Osteoblast (primary cell): ENCODE results near the gene FAM199X. TPM values are rescaled to one million over a fixed set of nuclear protein-coding genes. Genes with fewer than 3 reads are reported as not detected.

ENCODE experiments used
- DNase-seq: peaks from one replicate; pipeline ENCODE4 v3.0.0; 2011; ENCODE audit warnings: low spot score, mixed read lengths; ENCODE audit not compliant: insufficient read length; ENCODE audit errors: missing footprints
- H2AFZ ChIP-seq: 2 replicates; pipeline ENCODE4 v1.6.0; 2011; ENCODE audit warnings: mild to moderate bottlenecking, low read length
- H3K27ac ChIP-seq: 2 replicates; pipeline ENCODE4 v1.5.1; 2011; ENCODE audit warnings: mild to moderate bottlenecking, low read depth, low read length, moderate library complexity
- H3K27me3 ChIP-seq: 2 replicates; pipeline ENCODE4 v1.6.0; 2012; ENCODE audit warnings: mild to moderate bottlenecking, control low read depth, inconsistent platforms, low read length, moderate library complexity; ENCODE audit not compliant: insufficient read depth
- H3K36me3 ChIP-seq: 2 replicates; pipeline ENCODE4 v1.5.1; 2011; ENCODE audit warnings: mild to moderate bottlenecking, low read length, control low read depth, moderate library complexity; ENCODE audit not compliant: insufficient read depth
- H3K4me1 ChIP-seq: 2 replicates; pipeline ENCODE4 v1.5.1; 2011; ENCODE audit warnings: mild to moderate bottlenecking, low read length, control low read depth, moderate library complexity; ENCODE audit not compliant: insufficient read depth
- H3K4me2 ChIP-seq: 2 replicates; pipeline ENCODE4 v1.6.0; 2011; ENCODE audit warnings: mild to moderate bottlenecking, low read length; ENCODE audit not compliant: insufficient read depth
- H3K4me3 ChIP-seq: fragments of 200-600 bp; sonication (generic); 3 replicates; pipeline ENCODE4 v1.5.1; 2012; ENCODE audit warnings: mild to moderate bottlenecking, low read length, inconsistent platforms; ENCODE audit not compliant: insufficient read depth
- H3K79me2 ChIP-seq: 2 replicates; pipeline ENCODE4 v1.6.0; 2012; ENCODE audit warnings: mild to moderate bottlenecking, low read length, control low read depth, inconsistent platforms; ENCODE audit not compliant: insufficient read depth
- H3K9me3 ChIP-seq: 2 replicates; pipeline ENCODE4 v1.5.1; 2011; ENCODE audit warnings: low read depth, low read length, control low read depth
- H4K20me1 ChIP-seq: 2 replicates; pipeline ENCODE4 v1.6.0; 2012; ENCODE audit warnings: mild to moderate bottlenecking, low read length, control low read depth; ENCODE audit not compliant: insufficient read depth
- total RNA-seq: library from RNA; depleted of rRNA; stranded (reverse); fragments of >200 nt; gene quantifications from 2 replicates; pipeline ENCODE4 v1.2.3, GENCODE V29; 2012
- TF ChIP-seq, protein P1 (sequence below): IDR thresholded peaks from 2 replicates; pipeline ENCODE4 v1.5.1; 2011; ENCODE audit warnings: mild to moderate bottlenecking, low read depth, low read length, moderate library complexity; ENCODE audit errors: extremely low read depth

FAM199X gene
- total RNA-seq, 1 donor = 22.4 TPM

DNA sequence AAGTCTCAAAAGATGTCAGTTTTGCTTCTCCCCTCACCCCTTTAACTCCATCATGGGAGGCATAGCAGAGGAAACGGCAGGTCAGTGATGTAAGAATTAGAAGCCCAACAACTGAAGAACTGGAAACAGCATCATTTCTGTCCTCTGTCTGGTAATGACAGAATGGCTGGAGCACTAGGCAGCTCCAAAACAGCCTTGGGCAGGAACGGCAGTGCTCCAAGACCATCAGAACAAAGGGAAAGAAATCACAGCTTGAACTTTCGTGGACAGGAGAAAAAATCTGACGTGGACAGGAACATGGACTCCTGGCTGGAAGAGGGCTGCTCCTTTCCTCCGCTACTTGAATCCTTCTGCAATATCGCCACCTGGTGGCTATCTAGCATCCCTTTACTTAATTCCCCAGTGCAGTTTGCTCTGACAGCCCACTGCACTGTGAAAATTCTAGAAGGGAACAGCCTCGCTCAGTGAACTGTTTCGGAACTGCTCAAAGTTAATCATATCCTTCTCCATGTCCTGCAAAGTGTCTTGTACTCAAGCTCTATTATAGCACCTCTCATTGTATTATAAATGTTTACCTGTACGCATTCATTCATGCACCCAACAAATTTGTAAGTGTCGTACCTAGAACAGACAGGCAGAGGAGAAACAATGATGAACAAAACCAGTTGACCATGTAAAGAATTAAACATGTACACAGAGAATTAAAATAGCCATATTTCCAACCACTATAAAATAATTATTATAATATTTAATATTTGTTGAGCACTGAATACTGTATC is 29.8 kb upstream of the FAM199X start:
- H3K36me3 ChIP-seq = no peaks in the 10 kb centered on the region
- TF ChIP-seq, protein P1, sequence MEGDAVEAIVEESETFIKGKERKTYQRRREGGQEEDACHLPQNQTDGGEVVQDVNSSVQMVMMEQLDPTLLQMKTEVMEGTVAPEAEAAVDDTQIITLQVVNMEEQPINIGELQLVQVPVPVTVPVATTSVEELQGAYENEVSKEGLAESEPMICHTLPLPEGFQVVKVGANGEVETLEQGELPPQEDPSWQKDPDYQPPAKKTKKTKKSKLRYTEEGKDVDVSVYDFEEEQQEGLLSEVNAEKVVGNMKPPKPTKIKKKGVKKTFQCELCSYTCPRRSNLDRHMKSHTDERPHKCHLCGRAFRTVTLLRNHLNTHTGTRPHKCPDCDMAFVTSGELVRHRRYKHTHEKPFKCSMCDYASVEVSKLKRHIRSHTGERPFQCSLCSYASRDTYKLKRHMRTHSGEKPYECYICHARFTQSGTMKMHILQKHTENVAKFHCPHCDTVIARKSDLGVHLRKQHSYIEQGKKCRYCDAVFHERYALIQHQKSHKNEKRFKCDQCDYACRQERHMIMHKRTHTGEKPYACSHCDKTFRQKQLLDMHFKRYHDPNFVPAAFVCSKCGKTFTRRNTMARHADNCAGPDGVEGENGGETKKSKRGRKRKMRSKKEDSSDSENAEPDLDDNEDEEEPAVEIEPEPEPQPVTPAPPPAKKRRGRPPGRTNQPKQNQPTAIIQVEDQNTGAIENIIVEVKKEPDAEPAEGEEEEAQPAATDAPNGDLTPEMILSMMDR = peak; percentile 80
- peak overlapping the region; percentile 88 for H3K4me2 ChIP-seq
- H2AFZ ChIP-seq = peak overlapping the region; percentile 91
- peak overlapping the region; percentile 72 for H3K4me3 ChIP-seq
- H3K9me3 ChIP-seq = no peaks in the 10 kb centered on the region
- H3K27ac ChIP-seq = peak overlapping the region; percentile 61
- no peaks in the 10 kb centered on the region for H3K79me2 ChIP-seq
- H3K27me3 ChIP-seq = no peaks in the 10 kb centered on the region
- DNase-seq = peak; percentile 71
- H4K20me1 ChIP-seq = no peaks in the 10 kb centered on the region
- H3K4me1 ChIP-seq = no peaks in the 10 kb centered on the region

DNA sequence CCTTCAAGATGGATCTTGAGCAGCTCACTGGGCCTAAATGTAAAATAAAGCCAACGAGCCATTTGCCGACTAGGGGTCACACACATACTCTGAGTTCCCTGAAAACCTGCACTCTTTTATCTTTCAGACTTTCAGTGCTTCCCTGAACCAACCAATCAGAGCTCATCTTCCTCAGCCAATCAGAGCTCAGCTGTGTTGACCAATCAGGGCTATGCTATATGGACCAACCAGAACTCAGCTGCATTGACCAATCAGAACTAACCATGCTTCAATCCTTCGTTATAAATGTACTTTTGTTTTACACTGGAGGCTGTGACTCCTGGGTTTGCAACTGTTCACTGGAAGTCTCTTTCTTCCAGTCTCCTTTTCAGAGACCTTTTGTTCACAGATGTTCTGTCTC is 28.8 kb upstream of the FAM199X start:
- no peaks in the 10 kb centered on the region for H3K4me1 ChIP-seq
- no peaks in the 10 kb centered on the region for H3K9me3 ChIP-seq

DNA sequence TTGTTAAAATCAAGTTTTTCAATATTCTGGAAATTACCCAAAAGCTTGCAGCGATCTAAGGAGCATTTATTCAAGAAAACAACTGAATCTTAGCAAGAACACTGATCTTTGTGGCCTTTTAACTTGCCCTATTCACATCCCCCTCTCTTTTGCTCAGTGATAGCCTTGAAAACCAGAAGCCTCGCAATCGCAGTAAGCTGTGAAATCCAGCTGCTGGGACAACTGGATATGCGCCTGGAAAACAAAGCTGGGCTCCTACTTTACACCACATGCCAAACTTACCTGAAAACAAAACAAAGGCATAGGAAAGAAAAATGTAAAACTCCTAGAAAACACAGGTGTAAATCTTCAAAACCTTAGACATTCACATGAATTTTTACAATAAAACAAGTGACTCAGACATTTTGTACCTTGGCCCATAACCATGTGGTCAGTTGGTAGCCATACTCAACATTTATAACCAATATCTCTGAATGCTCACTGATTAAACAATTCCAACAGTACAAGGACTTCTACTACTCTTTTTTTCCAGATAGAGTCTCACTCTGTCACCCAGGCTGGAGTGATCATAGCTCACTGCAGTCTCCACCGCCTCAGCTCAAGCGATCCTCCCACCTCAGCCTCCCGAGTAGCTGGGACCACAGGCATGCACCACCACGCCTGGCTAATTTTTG is 25.0 kb upstream of the FAM199X start:
- H2AFZ ChIP-seq = no peak overlapping the region
- DNase-seq = no peak
- no peak overlapping the region for H3K4me3 ChIP-seq
- H3K36me3 ChIP-seq = no peaks in the 10 kb centered on the region
- no peaks in the 10 kb centered on the region for H3K4me1 ChIP-seq
- H3K4me2 ChIP-seq = no peak overlapping the region
- H3K79me2 ChIP-seq = no peaks in the 10 kb centered on the region
- H4K20me1 ChIP-seq = no peaks in the 10 kb centered on the region
- TF ChIP-seq, protein P1 = no peak
- no peak overlapping the region for H3K27ac ChIP-seq
- no peaks in the 10 kb centered on the region for H3K27me3 ChIP-seq
- no peaks in the 10 kb centered on the region for H3K9me3 ChIP-seq

More for the DNA sequence above, 28.8 kb upstream of the FAM199X start:
- no peaks in the 10 kb centered on the region for H4K20me1 ChIP-seq
- no peaks in the 10 kb centered on the region for H3K36me3 ChIP-seq
- DNase-seq = peak; percentile 34
- H3K27ac ChIP-seq = no peak overlapping the region
- H3K4me2 ChIP-seq = no peak overlapping the region
- no peaks in the 10 kb centered on the region for H3K79me2 ChIP-seq
- no peak overlapping the region for H2AFZ ChIP-seq
- no peak overlapping the region for H3K4me3 ChIP-seq
- H3K27me3 ChIP-seq = no peaks in the 10 kb centered on the region
- TF ChIP-seq, protein P1 = no peak

DNA sequence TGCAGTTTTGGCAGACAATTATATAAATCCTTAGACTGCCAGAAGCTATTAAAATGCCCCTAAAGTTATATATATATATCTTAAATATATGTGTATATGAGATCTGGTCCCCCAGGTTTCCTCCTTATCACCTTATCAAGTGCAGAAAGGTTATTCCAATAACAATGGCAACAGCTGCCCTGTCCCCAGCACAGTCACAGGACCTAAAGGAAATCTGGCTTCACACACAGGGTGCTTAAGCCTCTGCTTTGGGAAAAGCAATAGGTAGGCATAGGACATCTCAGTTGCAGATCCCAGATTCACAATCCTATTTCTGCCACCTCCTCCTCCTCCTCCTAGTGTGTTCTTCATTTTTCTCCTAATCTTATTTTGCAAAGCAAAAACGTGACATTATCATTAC is 15.2 kb upstream of the FAM199X start:
- Histone ChIP-seq H2AFZ (no peak overlapping the region), H3K79me2 (peaks cover 36% of the 10 kb centered on the region), H3K4me2 (no peak overlapping the region), H3K27me3 (no peaks in the 10 kb centered on the region), H4K20me1 (no peaks in the 10 kb centered on the region), H3K4me1 (no peaks in the 10 kb centered on the region), H3K36me3 (no peaks in the 10 kb centered on the region), H3K9me3 (no peaks in the 10 kb centered on the region), H3K27ac (no peak overlapping the region), H3K4me3 (no peak overlapping the region)
- DNase-seq = no peak
- TF ChIP-seq, protein P1 = no peak
